PC-3 (cell line): ENCODE data around the gene RNF8.

ENCODE experiments used
- EZH2phosphoT487 ChIP-seq: fragments of 300-600 bp; sonication (generic); IDR thresholded peaks from 2 replicates; pipeline ENCODE4 v1.6.1; 2018; ENCODE audit warnings: mild to moderate bottlenecking, antibody characterized with exemption, low read length, borderline replicate concordance
- TF ChIP-seq, protein P1 (sequence below): fragments of 300-600 bp; sonication (generic); conservative IDR thresholded peaks from 2 replicates; pipeline ENCODE4 v1.5.1; 2017; ENCODE audit warnings: antibody characterized with exemption, low read depth, mild to moderate bottlenecking, low read length

- TF ChIP-seq, protein P1, sequence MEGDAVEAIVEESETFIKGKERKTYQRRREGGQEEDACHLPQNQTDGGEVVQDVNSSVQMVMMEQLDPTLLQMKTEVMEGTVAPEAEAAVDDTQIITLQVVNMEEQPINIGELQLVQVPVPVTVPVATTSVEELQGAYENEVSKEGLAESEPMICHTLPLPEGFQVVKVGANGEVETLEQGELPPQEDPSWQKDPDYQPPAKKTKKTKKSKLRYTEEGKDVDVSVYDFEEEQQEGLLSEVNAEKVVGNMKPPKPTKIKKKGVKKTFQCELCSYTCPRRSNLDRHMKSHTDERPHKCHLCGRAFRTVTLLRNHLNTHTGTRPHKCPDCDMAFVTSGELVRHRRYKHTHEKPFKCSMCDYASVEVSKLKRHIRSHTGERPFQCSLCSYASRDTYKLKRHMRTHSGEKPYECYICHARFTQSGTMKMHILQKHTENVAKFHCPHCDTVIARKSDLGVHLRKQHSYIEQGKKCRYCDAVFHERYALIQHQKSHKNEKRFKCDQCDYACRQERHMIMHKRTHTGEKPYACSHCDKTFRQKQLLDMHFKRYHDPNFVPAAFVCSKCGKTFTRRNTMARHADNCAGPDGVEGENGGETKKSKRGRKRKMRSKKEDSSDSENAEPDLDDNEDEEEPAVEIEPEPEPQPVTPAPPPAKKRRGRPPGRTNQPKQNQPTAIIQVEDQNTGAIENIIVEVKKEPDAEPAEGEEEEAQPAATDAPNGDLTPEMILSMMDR, result no peak
- TF ChIP-seq EZH2phosphoT487, result no peak
These were observed 17.6 kb downstream of the RNF8 start for GRCh38 chr6:37371154-37372083.
